Nephron progenitor cell (in vitro differentiated cells): Measurements from ENCODE around the gene ZFAND3.
A peak's percentile ranks its signal among the peaks of the same experiment; 100 is the strongest.

Experiments
- DNase-seq: peaks from one replicate; pipeline ENCODE4 v3.0.0; 2021
- H3K27ac Mint-ChIP-seq: 2 replicates; pipeline ENCODE4 v1.8.0; 2021; ENCODE audit warnings: mild to moderate bottlenecking, moderate library complexity, mixed read lengths
- H3K27me3 Mint-ChIP-seq: 2 replicates; pipeline ENCODE4 v1.8.0; 2021; ENCODE audit warnings: mild to moderate bottlenecking, low read depth, mixed read lengths; ENCODE audit not compliant: poor library complexity
- H3K36me3 Mint-ChIP-seq: 2 replicates; pipeline ENCODE4 v1.8.0; 2021; ENCODE audit warnings: low read depth, mixed read lengths
- H3K4me1 Mint-ChIP-seq: 2 replicates; pipeline ENCODE4 v1.8.0; 2021; ENCODE audit warnings: mixed read lengths
- H3K4me3 Mint-ChIP-seq: 2 replicates; pipeline ENCODE4 v1.8.0; 2021; ENCODE audit warnings: mild to moderate bottlenecking, moderate library complexity, mixed read lengths
- H3K9me3 Mint-ChIP-seq: 2 replicates; pipeline ENCODE4 v1.8.0; 2021; ENCODE audit warnings: mild to moderate bottlenecking, moderate library complexity, mixed read lengths
- CTCF ChIP-seq: fragments of 200-600 bp; sonication (generic); IDR thresholded peaks from 2 replicates; pipeline ENCODE4 v1.5.0; 2021; ENCODE audit warnings: antibody characterized with exemption

Gene ZFAND3

GRCh38 chr6:37809197-37809543, 10.4 kb upstream of the ZFAND3 start:
- peaks cover 14% of the 10 kb centered on the region for H3K27me3 Mint-ChIP-seq
- no peak for TF ChIP-seq CTCF
- H3K4me1 Mint-ChIP-seq: peaks cover 30% of the 10 kb centered on the region
- peak overlapping the region; percentile 5 for H3K4me3 Mint-ChIP-seq
- no peak overlapping the region for H3K27ac Mint-ChIP-seq
- no peaks in the 10 kb centered on the region for H3K36me3 Mint-ChIP-seq
- H3K9me3 Mint-ChIP-seq: peaks cover 15% of the 10 kb centered on the region
- DNase-seq: no peak

GRCh38 chr6:37812841-37813240, 6.7 kb upstream of the ZFAND3 start:
- Mint-ChIP-seq H3K9me3 (peaks cover 15% of the 10 kb centered on the region), H3K4me3 (no peak overlapping the region), H3K4me1 (peaks cover 25% of the 10 kb centered on the region), H3K36me3 (no peaks in the 10 kb centered on the region), H3K27me3 (peaks cover 17% of the 10 kb centered on the region), H3K27ac (no peak overlapping the region)
- no peak for TF ChIP-seq CTCF
- DNase-seq: no peak

- Mint-ChIP-seq H3K4me1 (peaks cover 18% of the 10 kb centered on the region), H3K27me3 (peaks cover 18% of the 10 kb centered on the region), H3K27ac (no peak overlapping the region), H3K4me3 (no peak overlapping the region), H3K36me3 (no peaks in the 10 kb centered on the region), H3K9me3 (peaks cover 15% of the 10 kb centered on the region)
- DNase-seq: no peak
- no peak for TF ChIP-seq CTCF
Measured at GRCh38 chr6:37814374-37814773, 5.2 kb upstream of the ZFAND3 start.

GRCh38 chr6:37816599-37817375, 2.7 kb upstream of the ZFAND3 start:
- peak overlapping the region; percentile 98 for H3K4me3 Mint-ChIP-seq
- peaks cover 11% of the 10 kb centered on the region for H3K9me3 Mint-ChIP-seq
- peaks cover 18% of the 10 kb centered on the region for H3K27me3 Mint-ChIP-seq
- no peaks in the 10 kb centered on the region for H3K36me3 Mint-ChIP-seq
- H3K27ac Mint-ChIP-seq: no peak overlapping the region
- peaks cover 30% of the 10 kb centered on the region for H3K4me1 Mint-ChIP-seq
- TF ChIP-seq CTCF: no peak
- DNase-seq: no peak

GRCh38 chr6:37818536-37819176, 871 bp upstream of the ZFAND3 start:
- DNase-seq: peak; percentile 91
- peaks cover 47% of the 10 kb centered on the region for H3K4me1 Mint-ChIP-seq
- TF ChIP-seq CTCF: no peak
- no peaks in the 10 kb centered on the region for H3K36me3 Mint-ChIP-seq
- H3K9me3 Mint-ChIP-seq: no peaks in the 10 kb centered on the region
- H3K27me3 Mint-ChIP-seq: peaks cover 18% of the 10 kb centered on the region
- peak overlapping the region; percentile 98 for H3K4me3 Mint-ChIP-seq
- H3K27ac Mint-ChIP-seq: peak overlapping the region; percentile 99
